Eye (tissue), 1 donor: ENCODE results near the gene HNRNPK.
A peak's percentile ranks its signal among the peaks of the same experiment; 100 is the strongest.

Experiments used
- DNase-seq: peaks from one replicate; pipeline ENCODE4 v3.0.0-alpha.2; 2015

The HNRNPK gene

DNA sequence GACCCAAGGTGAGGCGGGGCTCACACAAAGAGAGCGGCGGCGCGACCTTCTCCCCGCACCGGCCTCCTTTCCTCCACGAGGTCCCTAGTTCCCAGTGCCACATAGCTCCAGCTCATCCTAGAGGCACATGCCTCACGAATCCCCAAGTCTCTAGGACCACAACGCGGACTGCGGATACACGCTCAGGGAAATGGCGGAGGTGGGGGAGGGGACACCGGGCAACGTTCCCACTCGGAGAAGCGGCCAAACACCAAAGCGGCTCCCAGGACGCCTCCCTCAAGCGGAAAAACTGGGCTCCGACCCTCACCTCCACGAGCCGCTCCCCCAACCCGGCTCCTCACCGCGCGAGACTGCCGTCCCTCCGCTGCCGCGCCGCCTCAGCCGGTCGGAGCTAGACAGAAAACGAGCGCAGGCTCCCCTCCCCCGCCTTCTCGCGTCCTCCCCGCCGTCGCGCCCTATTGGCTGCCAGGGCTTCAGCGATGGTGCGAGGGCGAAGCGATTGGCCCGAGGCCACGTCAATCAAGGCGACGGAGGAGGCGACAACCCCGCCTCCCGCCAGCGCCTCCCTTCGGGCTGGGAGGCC lies at the start of gene HNRNPK:
TSS of gene HNRNPK (minus strand) at position 404 of the 583 bp plus-strand sequence. CDS start 1,963 bp downstream, outside the sequence.
- DNase-seq = peak; percentile 100

DNA sequence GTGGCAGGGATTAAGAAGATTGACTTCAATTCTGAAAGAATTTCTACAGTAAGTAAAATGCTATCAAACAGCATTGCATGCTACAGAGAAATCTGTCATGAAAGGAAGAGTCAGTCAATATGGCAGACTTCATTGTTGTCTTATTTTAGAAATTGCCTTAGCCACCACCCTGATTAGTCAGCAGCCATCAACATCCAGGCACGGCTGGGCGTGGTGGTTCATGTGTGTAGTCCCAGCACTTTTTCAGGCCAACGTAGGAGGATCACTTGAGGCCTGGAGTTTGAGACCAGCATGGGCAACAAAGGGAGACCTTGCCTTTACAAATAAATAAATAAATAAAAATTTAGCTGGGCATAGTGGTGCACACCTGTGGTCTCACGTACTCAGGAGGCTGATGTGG lies 47.2 kb upstream of the HNRNPK start:
- no peak for DNase-seq

DNA sequence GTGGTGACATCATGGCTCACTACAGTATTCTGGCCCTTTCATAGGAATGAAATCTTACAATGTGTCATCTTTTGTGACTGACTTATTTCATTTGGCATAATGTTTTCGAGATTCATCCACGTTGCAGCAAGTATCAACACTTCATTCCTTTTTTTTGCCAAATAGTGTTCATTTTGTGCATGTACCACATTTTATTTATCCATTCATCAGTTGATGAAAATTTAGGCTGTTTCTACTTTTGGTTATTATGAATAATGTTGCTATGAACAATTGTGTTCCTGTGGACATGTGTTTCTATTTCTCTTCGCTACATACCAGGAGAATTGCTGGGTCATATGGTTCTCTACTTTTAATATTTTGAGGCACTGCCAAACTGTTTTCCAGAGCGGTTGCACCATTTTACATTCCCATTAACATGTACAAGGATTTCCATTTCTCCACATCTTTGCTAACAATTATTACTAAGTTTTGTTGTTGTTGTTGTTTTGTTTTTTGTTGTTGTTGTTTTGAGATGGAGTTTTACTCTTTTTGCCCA lies 44.1 kb upstream of the HNRNPK start:
- no peak for DNase-seq

DNA sequence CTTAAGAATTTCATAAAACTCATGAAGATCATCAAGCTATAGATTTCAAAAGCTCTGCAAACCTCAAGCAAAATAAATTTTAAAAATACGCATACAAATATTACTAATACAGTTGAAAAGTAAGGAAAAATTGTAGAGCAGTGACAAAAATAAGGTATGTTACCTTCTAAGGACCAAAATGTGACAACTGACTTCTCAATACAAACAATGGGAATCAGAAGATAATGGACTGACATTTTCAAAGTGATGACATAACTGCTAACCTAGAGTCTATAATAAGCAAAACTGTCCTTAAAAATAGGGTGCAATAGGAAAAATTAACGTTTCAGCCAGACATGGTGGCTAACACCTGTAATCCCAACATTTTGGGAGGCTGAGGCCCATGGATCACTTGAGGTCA lies 27.6 kb upstream of the HNRNPK start:
- DNase-seq = no peak

DNA sequence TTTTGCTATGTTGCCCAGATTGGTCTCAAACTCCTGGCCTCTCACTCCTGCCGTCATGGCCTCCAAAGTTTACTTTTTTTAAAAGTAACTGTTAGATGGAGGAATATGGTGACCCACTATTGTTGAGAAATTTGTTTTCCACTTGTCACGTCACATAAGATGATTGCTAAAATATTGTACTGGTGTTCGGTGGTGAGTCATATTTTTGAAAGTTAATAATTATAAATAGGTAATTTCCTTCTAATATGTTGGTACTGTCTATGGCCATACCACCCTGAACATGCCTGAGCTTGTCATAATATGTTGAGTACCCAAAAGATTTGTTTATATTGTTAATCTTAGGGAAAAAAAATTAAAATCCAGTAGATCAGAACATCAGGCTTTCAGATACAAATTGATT lies 23.2 kb upstream of the HNRNPK start:
- no peak for DNase-seq

DNA sequence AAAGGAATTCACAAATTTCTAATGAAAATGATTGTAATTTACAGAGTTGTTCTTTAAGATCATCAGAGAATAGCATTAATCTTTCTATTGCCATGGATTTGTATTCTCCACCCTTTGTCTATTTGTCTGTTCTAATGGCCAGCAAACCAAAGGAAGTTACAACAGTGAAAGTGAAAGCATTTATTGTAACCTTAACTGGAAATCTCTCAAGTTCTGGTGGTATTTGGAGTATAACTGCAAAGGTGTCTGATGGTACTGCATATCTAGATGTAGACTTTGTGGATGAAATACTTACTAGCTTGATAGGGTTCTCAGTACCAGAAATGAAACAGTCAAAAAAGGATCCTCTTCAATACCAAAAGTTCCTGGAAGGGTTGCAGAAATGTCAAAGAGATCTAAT lies 22.3 kb upstream of the HNRNPK start:
- DNase-seq = no peak

DNA sequence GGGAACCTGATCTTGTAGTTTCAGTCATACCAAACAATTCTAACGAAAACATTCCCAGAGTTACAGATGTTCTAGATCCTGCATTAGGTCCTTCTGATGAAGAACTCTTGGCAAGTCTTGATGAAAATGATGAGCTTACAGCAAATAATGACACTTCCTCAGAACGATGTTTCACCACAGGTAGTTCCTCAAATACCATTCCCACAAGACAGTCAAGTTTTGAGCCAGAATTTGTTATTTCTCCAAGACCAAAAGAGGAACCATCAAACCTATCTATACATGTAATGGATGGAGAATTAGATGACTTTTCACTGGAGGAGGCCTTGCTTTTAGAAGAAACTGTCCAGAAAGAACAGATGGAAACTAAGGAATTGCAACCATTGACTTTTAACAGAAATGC lies 21.6 kb upstream of the HNRNPK start:
- DNase-seq = no peak

DNA sequence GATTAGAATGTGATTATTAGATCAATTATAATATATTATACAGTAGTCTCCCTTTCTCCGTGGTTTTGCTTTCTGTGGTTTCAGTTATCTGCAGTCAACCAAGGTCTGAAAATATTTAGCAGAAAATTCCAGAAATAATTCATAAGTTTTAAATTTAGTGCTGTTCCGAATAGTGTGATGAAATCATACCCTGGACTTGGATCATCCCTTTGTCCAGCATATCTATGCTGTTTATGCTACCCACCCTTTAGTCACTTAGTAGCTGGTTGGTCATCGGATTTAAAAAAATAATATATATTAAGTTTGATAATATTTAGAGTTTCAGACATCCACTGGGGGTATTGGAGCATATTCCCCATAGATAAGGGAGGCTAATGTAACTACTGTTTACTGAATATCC lies 20.2 kb upstream of the HNRNPK start:
- DNase-seq = no peak

DNA sequence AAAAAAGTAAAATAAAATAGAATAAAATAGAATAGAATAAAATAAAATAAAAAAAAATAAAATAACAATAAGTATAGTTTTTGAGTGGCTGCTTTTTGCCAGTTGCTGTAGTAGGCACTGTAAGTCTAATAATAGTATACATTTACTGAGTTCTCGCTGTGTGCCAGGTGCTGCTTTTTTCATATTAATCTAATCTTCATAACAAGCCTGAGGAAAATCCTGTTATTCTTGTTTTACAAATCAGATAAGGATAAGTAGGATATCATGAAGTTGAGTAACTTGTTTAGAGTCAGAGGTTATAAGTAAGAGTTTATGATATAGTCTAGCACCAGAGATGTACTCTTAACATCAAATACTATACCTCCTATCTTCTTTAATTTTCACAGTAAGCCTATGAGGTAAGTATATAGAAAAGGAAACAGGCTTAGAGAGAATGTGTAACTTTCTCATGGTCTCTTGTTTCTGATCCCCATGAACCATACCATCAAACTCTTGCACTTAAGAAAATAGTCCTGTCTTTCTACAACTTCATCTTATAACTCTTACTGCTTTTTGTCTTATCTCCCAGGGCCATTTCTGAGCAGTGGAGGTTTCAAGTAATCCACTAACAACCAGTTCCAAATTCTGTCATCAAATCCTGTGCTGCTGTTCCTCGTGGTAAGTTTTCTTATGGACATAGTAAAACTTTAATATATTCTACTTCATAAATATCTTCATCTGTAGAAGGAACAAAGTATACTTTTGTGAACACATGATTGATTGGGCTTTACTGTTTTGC lies 19.3 kb upstream of the HNRNPK start:
- DNase-seq = no peak

DNA sequence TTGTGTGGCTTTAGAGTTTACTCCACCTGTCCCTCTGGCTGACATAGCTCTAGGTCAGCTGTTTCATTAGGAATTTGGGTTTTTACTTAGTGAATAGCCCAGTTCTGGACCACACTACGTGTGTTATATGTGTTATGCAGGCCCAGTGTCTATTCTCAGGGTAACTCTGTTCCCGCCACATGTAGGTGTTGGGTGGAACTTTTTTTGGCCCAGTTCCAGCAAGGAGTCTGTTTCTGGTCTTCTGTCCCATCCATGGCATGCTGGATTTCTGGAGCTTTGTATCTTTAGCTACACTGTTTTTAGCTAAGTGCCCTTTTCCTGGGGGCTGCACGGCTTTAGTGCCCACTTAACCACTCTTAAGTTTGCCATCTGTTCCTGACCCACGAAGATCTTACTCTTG lies 16.1 kb upstream of the HNRNPK start:
- DNase-seq = no peak

DNA sequence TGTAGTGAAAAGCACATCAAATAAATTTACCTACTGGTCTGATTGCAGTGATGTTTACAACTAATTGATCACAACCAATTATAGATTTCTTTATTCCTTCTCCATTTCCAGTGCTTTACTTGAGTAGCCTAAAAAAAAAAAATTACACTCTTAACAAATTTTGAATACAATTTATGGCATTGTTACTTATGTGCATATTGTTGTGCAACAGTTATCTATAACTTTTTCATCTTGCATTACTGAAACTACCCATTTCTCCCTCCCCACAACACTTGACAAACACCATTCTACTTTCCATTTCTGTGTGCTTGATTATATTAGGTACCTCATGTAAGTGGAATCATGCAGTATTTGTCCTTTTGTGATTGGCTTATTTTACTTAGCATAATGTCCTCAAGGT lies 12.9 kb upstream of the HNRNPK start:
- DNase-seq = no peak

DNA sequence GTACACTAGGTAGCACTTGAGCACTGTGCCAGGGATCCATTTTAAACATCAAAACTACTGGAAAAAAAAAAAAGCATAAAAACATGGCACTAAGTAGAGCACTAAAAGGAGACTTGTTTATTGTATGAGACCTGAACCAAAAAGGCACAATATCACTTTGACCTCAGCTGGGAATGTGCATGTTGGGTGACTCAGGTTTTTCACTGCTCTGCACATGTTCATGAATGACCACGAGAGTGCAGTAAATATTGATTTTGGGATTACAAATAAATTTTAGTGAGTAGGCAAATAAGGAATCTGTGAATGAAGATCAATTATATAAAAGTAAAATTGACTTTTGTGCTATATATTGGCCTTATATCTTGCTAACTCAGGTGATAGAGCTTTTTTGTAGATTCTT lies 12.4 kb upstream of the HNRNPK start:
- no peak for DNase-seq

DNA sequence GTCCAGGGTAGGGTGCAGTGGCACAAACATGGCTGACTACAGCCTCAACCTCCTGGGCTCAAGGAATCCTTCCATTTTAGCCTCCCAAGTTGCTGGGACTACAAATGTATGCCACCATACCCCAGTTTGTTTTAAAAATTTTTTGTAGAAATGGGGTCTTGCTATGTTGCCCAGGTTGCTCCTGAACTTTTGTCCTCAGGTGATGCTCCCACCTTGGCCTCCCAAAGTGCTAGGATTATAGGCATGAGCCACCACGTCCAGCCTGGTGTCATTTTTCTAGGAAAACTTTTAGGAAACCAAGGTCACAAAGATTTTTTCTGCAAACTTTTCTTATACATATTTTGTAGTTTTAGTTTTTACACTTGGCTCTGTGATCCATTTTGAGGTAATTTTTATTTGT lies 11.3 kb upstream of the HNRNPK start:
- DNase-seq = no peak

DNA sequence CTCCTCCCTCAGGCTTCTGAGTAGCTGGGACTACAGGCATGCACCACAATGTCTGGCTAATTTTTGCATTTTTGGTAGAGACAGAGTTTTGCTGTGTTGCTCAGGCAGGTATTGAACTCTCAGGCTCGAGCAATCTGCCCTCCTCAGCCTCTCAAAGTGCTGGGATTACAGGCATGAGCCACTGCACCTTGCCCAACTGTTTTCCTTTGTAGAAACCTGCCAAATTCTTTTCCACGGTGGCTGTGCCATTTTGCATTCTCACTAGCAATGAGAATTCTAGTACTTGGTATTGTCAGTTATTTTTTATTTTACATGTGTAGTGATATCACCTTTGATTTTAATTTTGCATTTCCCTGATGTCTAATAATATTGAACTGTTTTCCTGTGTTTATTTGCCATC lies 8.4 kb upstream of the HNRNPK start:
- no peak for DNase-seq

DNA sequence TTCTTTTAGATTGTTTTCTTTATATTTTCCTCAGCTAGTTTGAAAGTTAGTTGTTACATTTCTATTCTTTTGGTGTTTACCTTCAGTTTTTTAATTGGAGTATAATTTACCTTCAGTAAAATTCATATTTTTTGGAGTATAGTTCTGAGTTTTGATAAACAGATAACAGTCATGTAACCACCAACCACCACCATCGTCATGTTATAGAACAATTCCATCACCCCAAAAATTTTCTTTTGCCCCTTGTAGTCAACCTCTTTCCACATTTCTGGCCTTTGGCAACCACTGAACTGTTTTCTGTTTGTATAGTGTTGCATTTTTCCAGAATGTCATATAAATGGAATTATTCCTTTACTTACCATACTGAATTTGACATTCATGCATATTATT lies 7.4 kb upstream of the HNRNPK start:
- DNase-seq = no peak

DNA sequence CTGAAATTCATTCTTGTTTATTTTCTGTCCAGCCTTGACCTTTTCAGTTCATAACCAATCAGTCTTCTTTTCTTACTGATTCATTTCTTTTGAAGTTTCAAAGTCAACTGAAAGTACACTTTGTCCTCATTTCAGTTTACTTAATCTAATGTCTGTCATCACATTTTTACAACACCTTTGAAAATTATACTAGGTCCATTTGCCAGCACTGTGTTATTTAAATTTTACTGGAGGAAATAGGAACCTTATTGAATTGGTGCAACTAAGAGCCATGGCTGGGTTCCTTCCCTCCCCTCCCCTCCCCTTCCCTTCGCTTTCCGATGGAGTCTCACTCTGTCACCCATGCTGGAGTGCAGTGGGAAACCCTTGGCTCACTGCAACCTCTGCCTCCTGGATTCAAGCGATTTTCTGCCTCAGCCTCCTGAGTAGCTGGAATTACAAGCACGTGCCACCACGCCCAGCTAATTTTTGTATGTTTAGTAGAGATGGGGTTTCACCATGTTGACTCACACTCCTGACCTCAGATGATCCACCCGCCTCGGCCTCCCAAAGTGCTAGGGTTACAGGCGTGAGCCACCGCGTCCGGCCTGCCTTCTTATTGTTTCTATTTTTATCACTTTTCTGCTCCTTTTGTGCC lies 6.9 kb upstream of the HNRNPK start:
- no peak for DNase-seq

DNA sequence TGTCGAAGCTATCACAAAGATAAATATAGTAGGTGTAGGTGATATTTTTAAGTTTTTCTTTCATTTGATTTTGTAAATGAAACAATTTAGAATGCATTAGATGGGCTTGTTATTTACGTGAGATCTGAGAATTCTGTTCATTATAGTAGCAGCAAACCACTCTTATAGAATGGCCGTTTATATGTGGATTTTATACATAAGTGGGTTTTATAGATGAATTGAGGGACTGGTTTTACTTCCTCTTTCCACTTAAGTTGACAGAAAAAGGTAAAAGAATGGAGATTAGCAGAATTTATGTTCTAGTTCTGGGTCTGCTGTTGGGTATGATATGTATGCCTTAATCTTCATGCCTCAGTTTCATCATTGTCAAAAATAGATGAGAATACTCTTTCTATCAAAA lies 6.2 kb upstream of the HNRNPK start:
- DNase-seq = no peak

DNA sequence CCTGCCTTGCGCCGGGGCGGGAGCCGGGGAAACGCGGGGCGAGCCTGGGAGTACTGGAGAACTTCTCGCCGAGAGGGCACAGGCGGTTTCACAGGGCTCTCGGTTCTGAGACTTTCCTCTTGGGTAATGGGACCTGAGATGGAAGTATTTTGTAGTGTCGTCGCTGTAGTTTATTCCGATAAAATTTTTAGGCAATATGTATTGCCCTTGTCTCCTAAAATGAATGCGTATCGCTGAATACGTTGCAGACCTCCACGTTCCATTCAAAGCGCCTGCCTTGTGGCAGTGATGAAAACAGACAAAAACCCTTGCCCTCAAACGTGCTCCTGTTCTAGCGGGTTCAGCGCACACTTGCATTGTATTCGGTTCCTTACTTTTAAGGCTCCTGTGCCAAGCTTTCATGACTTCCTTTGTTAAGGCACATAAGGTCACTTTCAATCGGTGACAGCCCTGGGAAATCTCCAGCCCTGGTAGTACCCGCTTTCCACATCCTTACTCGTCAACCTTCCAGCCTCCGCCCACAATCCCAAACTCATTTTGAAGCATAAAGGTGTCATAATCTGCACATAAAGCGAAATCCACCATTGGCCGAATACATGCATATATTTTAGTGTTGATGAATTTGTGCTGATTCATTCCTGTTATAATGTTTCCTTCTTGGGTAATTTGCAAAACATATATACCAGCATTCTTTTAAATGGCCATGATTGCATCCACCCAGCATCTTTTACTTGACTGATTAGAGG lies 1.3 kb upstream of the HNRNPK start:
- peak; percentile 81 for DNase-seq

DNA sequence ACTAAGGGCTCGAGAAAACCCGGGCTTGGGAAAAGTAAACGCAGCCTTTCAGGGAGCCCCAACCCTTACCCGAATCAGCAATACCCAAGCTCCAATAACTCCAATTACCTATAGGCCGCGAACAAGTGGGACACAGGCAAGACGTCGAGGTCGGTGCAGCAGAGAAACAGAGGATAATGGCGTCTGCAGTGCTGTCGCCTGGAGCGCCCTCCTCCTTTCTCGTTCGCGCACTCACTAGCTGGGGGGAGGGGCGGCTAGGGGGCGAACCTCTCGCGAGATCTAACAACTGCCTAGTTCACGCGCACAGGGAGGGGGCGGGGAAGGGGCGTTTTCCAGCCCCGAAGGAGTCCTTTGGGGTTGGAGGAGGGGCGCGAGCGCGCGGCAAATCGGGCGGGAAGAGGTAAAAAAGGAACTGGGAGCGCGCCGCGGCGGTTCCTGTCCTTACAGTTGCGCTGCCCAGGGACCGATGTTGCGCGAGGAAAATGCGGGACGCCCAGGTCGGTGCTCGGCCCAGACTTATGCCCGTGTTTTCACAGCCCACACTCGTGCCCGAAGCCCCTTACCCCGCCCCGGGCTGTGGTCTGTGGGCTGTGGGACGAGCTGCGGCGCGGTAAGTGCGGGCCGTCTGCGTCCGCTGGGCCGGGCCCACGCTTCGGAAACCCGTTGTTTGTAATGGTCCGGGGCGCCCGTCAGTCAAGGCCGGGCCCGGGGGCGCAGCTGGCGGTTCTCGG lies 545 bp upstream of the HNRNPK start, which contains the start of gene RMI1:
TSS of gene RMI1 (plus strand) at position 411 of the 731 bp plus-strand sequence. CDS start 20,182 bp downstream, outside the sequence.
- peak; percentile 100 for DNase-seq

DNA sequence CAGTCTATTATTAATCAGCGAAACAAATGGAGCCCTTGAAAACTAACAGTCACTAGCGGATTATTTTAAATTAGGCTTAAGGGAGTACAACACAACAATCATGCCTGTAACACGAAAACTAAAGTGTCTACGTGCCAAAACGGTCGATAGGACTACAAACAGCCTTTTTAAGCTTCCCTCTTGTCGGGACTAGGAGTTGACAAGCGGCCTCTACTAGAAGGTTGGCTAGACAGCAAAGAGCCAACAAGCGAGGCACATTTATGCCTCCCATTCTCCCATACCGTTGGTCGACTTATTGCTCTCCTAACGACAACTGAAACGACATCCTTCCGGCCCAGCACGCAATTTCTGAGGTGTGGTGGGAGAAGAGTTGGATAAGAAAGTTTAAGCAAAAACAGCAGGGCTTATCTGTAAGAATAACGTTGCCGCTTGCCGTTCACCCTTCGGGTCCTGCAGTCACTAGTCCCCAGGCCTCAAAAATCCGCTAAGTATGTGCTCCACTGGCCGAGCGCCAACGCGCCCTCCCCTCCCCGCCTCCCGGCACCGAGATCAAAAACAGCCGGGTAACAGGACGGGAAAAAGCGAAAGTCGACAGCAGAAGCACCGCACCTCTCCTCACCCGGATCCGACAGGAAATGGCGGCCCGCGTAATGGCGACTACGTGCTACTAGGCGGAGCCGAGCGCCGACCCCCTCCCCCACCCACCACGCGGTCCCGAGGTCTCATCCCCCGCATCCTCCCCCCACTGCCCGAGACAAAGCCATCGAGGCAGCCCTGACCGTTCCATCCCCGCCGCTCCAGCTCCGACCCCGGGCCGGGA lies 813 bp downstream of the HNRNPK start:
- peak; percentile 89 for DNase-seq

DNA sequence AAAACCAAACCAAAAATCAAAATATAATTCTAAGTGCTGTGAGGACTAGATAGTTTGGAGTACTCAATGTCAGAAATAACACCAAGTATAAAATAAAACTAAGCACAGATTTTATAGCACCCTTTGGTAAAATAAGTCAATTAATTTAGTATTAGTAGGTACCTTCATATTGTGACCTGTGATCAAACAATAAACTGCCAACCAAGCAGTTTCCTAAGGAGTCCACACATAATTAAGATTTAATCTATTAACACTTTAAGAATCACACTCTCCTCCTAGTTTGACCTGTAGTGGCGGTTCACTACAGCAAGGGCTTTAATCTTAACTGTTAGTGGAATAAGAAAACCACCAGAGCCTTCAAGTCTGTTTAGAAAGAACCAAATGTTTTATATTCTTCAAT lies 2.8 kb downstream of the HNRNPK start:
- no peak for DNase-seq

DNA sequence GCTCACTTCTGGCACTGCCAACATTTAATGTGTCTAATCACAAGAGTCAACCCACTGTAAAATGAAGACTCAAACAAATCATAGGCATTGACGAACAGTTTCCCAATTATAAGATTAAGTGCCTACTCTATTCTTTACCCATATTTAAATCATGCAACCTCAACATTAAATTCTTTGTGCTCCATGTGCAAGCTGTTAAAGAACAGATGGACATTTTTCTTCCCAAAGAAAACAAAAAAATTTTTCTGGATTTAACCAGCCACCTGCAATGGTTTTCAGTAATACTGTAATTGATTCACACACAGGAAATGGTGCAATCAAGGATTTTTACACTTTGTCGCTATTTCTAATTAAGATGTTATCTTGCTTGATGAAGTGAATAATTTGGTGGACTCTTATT lies 3.6 kb downstream of the HNRNPK start:
- DNase-seq = no peak
